Thyroid gland (tissue), 4 donors: ENCODE results near the gene ABCD3. TPM values are rescaled to one million over a fixed set of nuclear protein-coding genes. Genes with fewer than 3 reads are reported as not detected.

Experiments used
- DNase-seq, 2 donors: peaks; one replicate each; pipeline ENCODE4 v3.0.0-alpha.2; 2019
- H3K27ac ChIP-seq, 3 donors: fragments of 200-600 bp; sonication (generic); 1 replicate in 2 of 3; 2 replicates in 1 of 3; pipeline ENCODE4 v1.5.1; 2016 to 2019; ENCODE audit warnings: mild to moderate bottlenecking in 1 of 3, moderate library complexity in 1 of 3
- H3K27me3 ChIP-seq: fragments of 200-600 bp; sonication (generic); one replicate; pipeline ENCODE4 v1.5.1; 2019
- H3K36me3 ChIP-seq, 2 donors: fragments of 200-600 bp; sonication (generic); one replicate each; pipeline ENCODE4 v1.5.1; 2016 to 2019
- H3K4me1 ChIP-seq, 2 donors: fragments of 200-600 bp; sonication (generic); one replicate each; pipeline ENCODE4 v1.5.1; 2017 to 2019
- H3K4me3 ChIP-seq, 3 donors: fragments of 200-600 bp; sonication (generic); replicated peaks in 1 of 3; 1 replicate in 2 of 3; 2 replicates in 1 of 3; pipeline ENCODE4 v1.5.1; 2016; ENCODE audit warnings: mild to moderate bottlenecking in 1 of 3
- H3K9me3 ChIP-seq: fragments of 200-600 bp; sonication (generic); one replicate; pipeline ENCODE4 v1.5.1; 2017
- CTCF ChIP-seq, 6 experiments: fragments of 200-600 bp in 3 of 6; fragments of 450-650 bp in 3 of 6; sonication (generic) in 3 of 6; IDR thresholded peaks; one replicate each; pipeline ENCODE4 v1.5.1; 2016 to 2019; ENCODE audit warnings: antibody characterized with exemption in 6 of 6, mild to moderate bottlenecking in 2 of 6, inconsistent platforms in 1 of 6, moderate library complexity in 1 of 6
- POLR2A ChIP-seq, 2 donors: fragments of 450-650 bp; IDR thresholded peaks; one replicate each; pipeline ENCODE4 v1.6.1; 2017; ENCODE audit warnings: antibody characterized with exemption in 2 of 2, mild to moderate bottlenecking in 2 of 2, moderate library complexity in 1 of 2
- WGBS, 2 donors: methylation state at CpG; one replicate each; pipeline ENCODE4 v1.1.5; 2017; 5-methylcytosine and 5-hydroxymethylcytosine counted together
- intact Hi-C: fragments of 100-400 bp; cut with DNase I; formaldehyde crosslinking; loops from one replicate; pipeline ENCODE4 v1.15.1; 2023
- total RNA-seq, 4 donors: library from RNA; depleted of rRNA; stranded (reverse); fragments of >200 nt; gene quantifications; one replicate each; pipeline ENCODE4 v1.2.3, GENCODE V29; 2016

Gene ABCD3
- total RNA-seq, 4 donors from 2014 or later, result 45.3 to 52.1 (median 49.2) TPM

- peaks cover 8 to 17% of the 10 kb centered on the region in 2 donors for H3K4me1 ChIP-seq
- TF ChIP-seq CTCF (IDR thresholded peaks at IDR 0.05) (peak in 1 of 6 experiments; percentile 12), POLR2A (IDR thresholded peaks at IDR 0.05) (no peak)
- no peak overlapping the region for H3K4me3 ChIP-seq
- H3K36me3 ChIP-seq, result peaks cover 21 to 51% of the 10 kb centered on the region in 2 donors
- intact Hi-C loops, result loop anchor here (10.0 kb wide), 1 partner anchor 73 kb away; no protein-coding TSS in a partner anchor
- peak overlapping the region in 1 of 3 donors; percentile 39 for H3K27ac ChIP-seq
- no peak for DNase-seq
- H3K27me3 ChIP-seq, result no peaks in the 10 kb centered on the region
- no peaks in the 10 kb centered on the region for H3K9me3 ChIP-seq
- WGBS, 2 donors, result 83 to 85% methylated on average over 3 of the region's 3 CpGs
Measured at GRCh38 chr1:94532077-94532476, 113.9 kb downstream of the ABCD3 start.

GRCh38 chr1:94535095-94535494 is 116.9 kb downstream of the ABCD3 start:
- no peak overlapping the region for H3K4me3 ChIP-seq
- WGBS, 2 donors, result 94 to 96% methylated on average over 5 of the region's 5 CpGs
- no peak for DNase-seq
- intact Hi-C loops, result loop anchor here (10.0 kb wide), 1 partner anchor 70 kb away; no protein-coding TSS in a partner anchor
- peaks cover 21 to 51% of the 10 kb centered on the region in 2 donors for H3K36me3 ChIP-seq
- peak overlapping the region in 1 of 3 donors; percentile 45 for H3K27ac ChIP-seq
- H3K27me3 ChIP-seq, result no peaks in the 10 kb centered on the region
- H3K9me3 ChIP-seq, result no peaks in the 10 kb centered on the region
- H3K4me1 ChIP-seq, result peaks cover 13 to 25% of the 10 kb centered on the region in 2 donors
- no peak for TF ChIP-seq POLR2A (IDR thresholded peaks at IDR 0.05)
- no peak for TF ChIP-seq CTCF (IDR thresholded peaks at IDR 0.05)

GRCh38 chr1:94535879-94536278 is 117.7 kb downstream of the ABCD3 start:
- TF ChIP-seq POLR2A (IDR thresholded peaks at IDR 0.05), result no peak
- TF ChIP-seq CTCF (IDR thresholded peaks at IDR 0.05), result no peak
- no peaks in the 10 kb centered on the region for H3K27me3 ChIP-seq
- no peaks in the 10 kb centered on the region for H3K9me3 ChIP-seq
- peaks cover 13 to 25% of the 10 kb centered on the region in 2 donors for H3K4me1 ChIP-seq
- H3K4me3 ChIP-seq, result no peak overlapping the region
- 67 to 70% methylated on average over 9 of the region's 9 CpGs for WGBS, 2 donors
- peak overlapping the region in 1 of 3 donors; percentile 45 for H3K27ac ChIP-seq
- DNase-seq, result no peak
- peaks cover 21 to 44% of the 10 kb centered on the region in 2 donors for H3K36me3 ChIP-seq
- intact Hi-C loops, result loop anchor here (10.0 kb wide), 1 partner anchor 69 kb away; no protein-coding TSS in a partner anchor

GRCh38 chr1:94537254-94537653 is 119.1 kb downstream of the ABCD3 start:
- Histone ChIP-seq H3K27me3 (no peaks in the 10 kb centered on the region), H3K4me3 (no peak overlapping the region), H3K9me3 (no peaks in the 10 kb centered on the region), H3K36me3 (peaks cover 10 to 33% of the 10 kb centered on the region in 2 donors), H3K4me1 (peaks cover 13 to 25% of the 10 kb centered on the region in 2 donors), H3K27ac (peak overlapping the region in 1 of 3 donors; percentile 86)
- WGBS, 2 donors, result 69 to 82% methylated on average over 6 of the region's 6 CpGs
- DNase-seq, result no peak
- TF ChIP-seq CTCF (IDR thresholded peaks at IDR 0.05) (no peak), POLR2A (IDR thresholded peaks at IDR 0.05) (no peak)
- intact Hi-C loops, result loop anchor here (10.0 kb wide), 1 partner anchor 68 kb away; no protein-coding TSS in a partner anchor

GRCh38 chr1:94538243-94538827 is 120.1 kb downstream of the ABCD3 start:
- TF ChIP-seq CTCF (IDR thresholded peaks at IDR 0.05), result no peak
- no peak for TF ChIP-seq POLR2A (IDR thresholded peaks at IDR 0.05)
- intact Hi-C loops, result loop anchor here (10.0 kb wide), 1 partner anchor 66 kb away; no protein-coding TSS in a partner anchor
- peak overlapping the region in 2 of 3 donors; percentile 23 to 86 for H3K27ac ChIP-seq

More at GRCh38 chr1:94538243-94538827, 120.1 kb downstream of the ABCD3 start:
- H3K9me3 ChIP-seq, result no peaks in the 10 kb centered on the region
- DNase-seq, result no peak
- 72 to 73% methylated on average over 6 of the region's 6 CpGs for WGBS, 2 donors
- peaks cover 10 to 25% of the 10 kb centered on the region in 2 donors for H3K36me3 ChIP-seq
- peaks cover 18 to 31% of the 10 kb centered on the region in 2 donors for H3K4me1 ChIP-seq
- H3K27me3 ChIP-seq, result no peaks in the 10 kb centered on the region
- H3K4me3 ChIP-seq, result peak overlapping the region in 1 of 3 donors; percentile 0
